Tibial nerve (tissue), 4 donors: ENCODE measurements around the gene PTPRD. TPM values are rescaled to one million over a fixed set of nuclear protein-coding genes. Genes with fewer than 3 reads are reported as not detected.
A peak's percentile ranks its signal among the peaks of the same experiment; 100 is the strongest.

Experiments
- DNase-seq, 2 donors: peaks; one replicate each; pipeline ENCODE4 v3.0.0-alpha.2; 2019; ENCODE audit warnings: low spot score in 2 of 2
- H3K27ac ChIP-seq, 4 donors: fragments of 200-600 bp; sonication (generic) in 3 of 4; one replicate each; pipeline ENCODE4 v1.5.1; 2017 to 2019; ENCODE audit warnings: mild to moderate bottlenecking in 1 of 4
- H3K27me3 ChIP-seq, 2 donors: fragments of 200-600 bp; sonication (generic) in 1 of 2; one replicate each; pipeline versions ENCODE4 v1.5.1 to v1.6.0; 2017 to 2019
- H3K36me3 ChIP-seq, 3 donors: fragments of 200-600 bp; sonication (generic); one replicate each; pipeline ENCODE4 v1.5.1; 2018 to 2019
- H3K4me1 ChIP-seq, 4 donors: fragments of 200-600 bp; sonication (generic) in 3 of 4; one replicate each; pipeline ENCODE4 v1.5.1; 2017 to 2019
- H3K4me3 ChIP-seq, 4 donors: fragments of 200-600 bp; sonication (generic) in 3 of 4; one replicate each; pipeline ENCODE4 v1.5.1; 2017 to 2019; ENCODE audit warnings: mild to moderate bottlenecking in 1 of 4, moderate library complexity in 1 of 4
- H3K9me3 ChIP-seq, 4 donors: fragments of 200-600 bp; sonication (generic) in 3 of 4; one replicate each; pipeline ENCODE4 v1.5.1; 2017 to 2019
- EP300 ChIP-seq, 2 donors: sonication (generic); formaldehyde crosslinking; IDR thresholded peaks; one replicate each; pipeline ENCODE4 v1.6.1; 2017; ENCODE audit warnings: antibody characterized with exemption in 2 of 2, mild to moderate bottlenecking in 1 of 2
- POLR2A ChIP-seq, 2 donors: fragments of 450-650 bp; IDR thresholded peaks; one replicate each; pipeline ENCODE4 v1.6.1; 2017; ENCODE audit warnings: antibody characterized with exemption in 2 of 2, mild to moderate bottlenecking in 2 of 2, moderate library complexity in 2 of 2
- WGBS, 2 donors: methylation state at CpG; one replicate each; pipeline ENCODE4 v1.1.5; 2018; 5-methylcytosine and 5-hydroxymethylcytosine counted together
- total RNA-seq, 4 donors: library from RNA; depleted of rRNA; stranded (reverse); fragments of >200 nt; gene quantifications; one replicate each; pipeline ENCODE4 v1.1.0, GENCODE V29; 2016
- TF ChIP-seq, protein P1 (sequence below), 5 experiments: fragments of 200-600 bp in 3 of 5; fragments of 450-650 bp in 2 of 5; sonication (generic) in 3 of 5; IDR thresholded peaks; one replicate each; pipeline ENCODE4 v1.5.1; 2016 to 2019; ENCODE audit warnings: antibody characterized with exemption in 5 of 5, mild to moderate bottlenecking in 3 of 5, moderate library complexity in 2 of 5

The PTPRD gene
- total RNA-seq, 4 donors from 2014 or later = 1.7 to 13.2 (median 5.1) TPM

DNA sequence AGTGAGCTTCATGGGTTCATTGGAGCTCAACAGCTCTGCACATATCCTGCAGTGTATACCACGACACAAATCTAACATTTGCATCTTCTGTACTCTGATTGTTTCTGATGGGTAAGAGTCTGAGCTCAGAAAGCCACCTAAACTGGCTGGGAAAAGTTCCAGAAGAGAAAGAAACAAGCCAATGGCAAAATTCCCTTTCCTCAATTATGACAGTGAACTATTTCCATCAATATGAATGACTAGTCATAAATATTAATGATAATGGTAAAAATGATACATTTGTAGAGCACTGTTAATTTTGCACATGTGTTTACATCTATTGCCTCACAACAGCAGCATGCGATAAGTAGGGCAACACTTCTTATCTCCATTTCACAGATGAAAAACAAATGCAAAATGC, 1711.7 kb downstream of the PTPRD start:
- no peak for DNase-seq
- H3K27ac ChIP-seq = no peak overlapping the region
- no peaks in the 10 kb centered on the region for H3K4me1 ChIP-seq
- no peaks in the 10 kb centered on the region for H3K27me3 ChIP-seq
- no peak for TF ChIP-seq EP300 (IDR thresholded peaks at IDR 0.05)
- no peak for TF ChIP-seq POLR2A (IDR thresholded peaks at IDR 0.05)
- TF ChIP-seq, protein P1, sequence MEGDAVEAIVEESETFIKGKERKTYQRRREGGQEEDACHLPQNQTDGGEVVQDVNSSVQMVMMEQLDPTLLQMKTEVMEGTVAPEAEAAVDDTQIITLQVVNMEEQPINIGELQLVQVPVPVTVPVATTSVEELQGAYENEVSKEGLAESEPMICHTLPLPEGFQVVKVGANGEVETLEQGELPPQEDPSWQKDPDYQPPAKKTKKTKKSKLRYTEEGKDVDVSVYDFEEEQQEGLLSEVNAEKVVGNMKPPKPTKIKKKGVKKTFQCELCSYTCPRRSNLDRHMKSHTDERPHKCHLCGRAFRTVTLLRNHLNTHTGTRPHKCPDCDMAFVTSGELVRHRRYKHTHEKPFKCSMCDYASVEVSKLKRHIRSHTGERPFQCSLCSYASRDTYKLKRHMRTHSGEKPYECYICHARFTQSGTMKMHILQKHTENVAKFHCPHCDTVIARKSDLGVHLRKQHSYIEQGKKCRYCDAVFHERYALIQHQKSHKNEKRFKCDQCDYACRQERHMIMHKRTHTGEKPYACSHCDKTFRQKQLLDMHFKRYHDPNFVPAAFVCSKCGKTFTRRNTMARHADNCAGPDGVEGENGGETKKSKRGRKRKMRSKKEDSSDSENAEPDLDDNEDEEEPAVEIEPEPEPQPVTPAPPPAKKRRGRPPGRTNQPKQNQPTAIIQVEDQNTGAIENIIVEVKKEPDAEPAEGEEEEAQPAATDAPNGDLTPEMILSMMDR (IDR thresholded peaks at IDR 0.05) = no peak
- 75 to 93% methylated on average over 2 of the region's 2 CpGs for WGBS, 2 donors
- H3K36me3 ChIP-seq = no peaks in the 10 kb centered on the region
- no peaks in the 10 kb centered on the region for H3K9me3 ChIP-seq
- no peak overlapping the region for H3K4me3 ChIP-seq

DNA sequence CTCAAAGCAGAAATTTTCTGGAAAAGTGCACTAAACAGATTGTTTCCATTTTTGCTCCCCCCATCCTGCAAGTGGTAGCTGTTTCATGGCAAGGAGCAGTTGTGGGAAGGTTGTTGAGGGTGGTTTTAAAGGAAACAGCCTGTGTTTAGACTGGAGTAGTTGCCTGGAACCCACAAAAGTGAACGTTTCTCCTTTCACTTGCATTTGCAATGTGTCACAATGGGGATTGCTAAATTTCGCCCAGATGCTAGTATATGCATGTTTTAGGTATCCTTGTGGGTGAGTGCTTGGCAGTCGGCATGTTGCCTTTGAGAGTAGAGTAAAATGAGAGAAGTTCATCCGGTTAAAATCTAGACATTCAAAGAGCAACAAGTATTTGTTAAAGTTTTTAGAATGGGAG, 1713.3 kb downstream of the PTPRD start:
- TF ChIP-seq POLR2A (IDR thresholded peaks at IDR 0.05) (no peak), EP300 (IDR thresholded peaks at IDR 0.05) (no peak)
- TF ChIP-seq, protein P1 (IDR thresholded peaks at IDR 0.05) = no peak
- Histone ChIP-seq H3K4me1 (peaks cover 0 to 5% (median 0%) of the 10 kb centered on the region in 4 donors), H3K27ac (no peak overlapping the region), H3K9me3 (no peaks in the 10 kb centered on the region), H3K36me3 (no peaks in the 10 kb centered on the region), H3K27me3 (no peaks in the 10 kb centered on the region), H3K4me3 (no peak overlapping the region)
- 73 to 76% methylated on average over 4 of the region's 4 CpGs for WGBS, 2 donors
- no peak for DNase-seq

DNA sequence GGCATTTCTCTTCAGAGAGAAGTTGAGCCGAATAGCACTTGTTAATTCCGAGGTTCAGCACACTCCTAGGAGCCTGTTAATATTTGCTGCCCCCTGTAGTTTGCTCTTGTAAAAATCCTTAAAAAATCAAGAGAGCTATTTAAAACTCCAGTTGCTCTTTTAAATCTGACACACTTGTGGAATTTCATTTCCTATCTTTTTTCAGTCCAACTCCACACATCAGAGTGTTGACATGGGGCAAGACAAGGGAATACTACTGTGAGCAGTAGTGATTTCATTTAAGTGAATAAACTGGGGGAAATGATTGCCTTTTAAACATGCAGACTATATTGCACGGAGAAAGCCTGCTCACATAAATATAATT, 1717.0 kb downstream of the PTPRD start:
- H3K9me3 ChIP-seq = no peaks in the 10 kb centered on the region
- no peak for TF ChIP-seq POLR2A (IDR thresholded peaks at IDR 0.05)
- TF ChIP-seq, protein P1 (IDR thresholded peaks at IDR 0.05) = peak; percentile 37 to 62 (median 43)
- H3K4me3 ChIP-seq = no peak overlapping the region
- peak in 1 of 2 donors; percentile 8 for DNase-seq
- peaks cover 0 to 5% (median 0%) of the 10 kb centered on the region in 4 donors for H3K4me1 ChIP-seq
- WGBS, 2 donors = 32 to 34% methylated on average over 3 of the region's 3 CpGs
- no peak overlapping the region for H3K27ac ChIP-seq
- H3K27me3 ChIP-seq = no peaks in the 10 kb centered on the region
- H3K36me3 ChIP-seq = no peaks in the 10 kb centered on the region

DNA sequence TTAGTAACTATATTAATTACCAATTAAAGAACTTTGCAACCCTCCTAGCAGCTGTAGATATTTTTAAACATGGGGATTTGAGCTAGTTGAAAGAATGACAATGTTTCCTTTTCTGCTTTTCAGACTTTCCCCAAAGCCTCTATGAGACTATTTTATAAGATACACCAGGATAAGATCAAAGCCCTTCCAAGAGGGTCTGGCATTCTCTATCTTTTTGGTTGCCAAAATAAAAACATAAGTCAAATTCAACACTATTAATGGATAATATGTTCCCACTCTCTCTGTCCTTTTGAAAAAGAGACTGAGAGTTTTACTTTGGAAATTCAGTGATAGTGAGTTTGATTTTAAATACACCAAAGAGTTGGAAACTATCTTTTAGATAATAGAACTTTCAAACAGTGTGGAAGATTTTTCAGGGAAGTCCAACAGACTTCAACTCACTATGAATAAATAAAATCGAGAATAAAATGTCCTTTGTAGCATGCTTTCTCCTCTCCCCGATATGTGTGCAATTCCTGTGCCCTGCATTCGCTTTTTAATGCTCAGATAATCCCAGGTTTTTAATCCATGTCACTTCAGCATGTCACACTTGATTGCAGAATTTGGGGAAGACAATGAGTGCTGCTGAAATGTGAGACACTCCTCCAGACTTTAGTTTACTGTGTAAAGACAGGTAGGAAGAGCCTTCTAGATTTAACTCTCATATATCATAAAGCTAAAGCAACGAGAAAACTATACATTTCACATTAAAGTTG, 1717.5 kb downstream of the PTPRD start:
- TF ChIP-seq, protein P1 (IDR thresholded peaks at IDR 0.05) = no peak
- TF ChIP-seq EP300 (IDR thresholded peaks at IDR 0.05) = no peak
- TF ChIP-seq POLR2A (IDR thresholded peaks at IDR 0.05) = no peak
- Histone ChIP-seq H3K9me3 (no peaks in the 10 kb centered on the region), H3K4me3 (no peak overlapping the region), H3K4me1 (peaks cover 0 to 5% (median 0%) of the 10 kb centered on the region in 4 donors), H3K27me3 (no peaks in the 10 kb centered on the region), H3K27ac (no peak overlapping the region), H3K36me3 (no peaks in the 10 kb centered on the region)
- DNase-seq = no peak
- WGBS, 2 donors = 26 to 39% methylated on average over 4 of the region's 4 CpGs

DNA sequence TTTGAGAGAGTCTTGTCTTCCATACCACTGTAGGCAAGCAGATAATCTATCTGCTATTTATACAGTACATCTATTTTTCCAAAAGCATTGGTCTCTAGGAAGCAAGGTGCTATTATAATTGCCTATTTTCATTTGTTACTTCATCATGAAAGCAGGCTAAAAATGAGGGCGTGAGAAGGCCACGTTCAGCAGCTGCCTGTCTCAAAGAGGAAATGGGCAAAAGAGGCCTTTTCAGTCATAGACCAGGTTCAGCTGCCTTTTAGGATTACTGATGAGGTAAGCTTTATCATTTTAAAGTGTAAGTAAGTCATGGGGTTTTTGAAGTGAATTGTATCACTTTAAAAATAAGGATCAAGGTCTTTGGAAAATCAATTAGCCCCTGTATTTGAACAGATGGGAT, 1722.1 kb downstream of the PTPRD start:
- no peaks in the 10 kb centered on the region for H3K27me3 ChIP-seq
- WGBS, 2 donors = 59 to 61% methylated on average over 2 of the region's 2 CpGs
- no peak overlapping the region for H3K27ac ChIP-seq
- peaks cover 0 to 4% (median 0%) of the 10 kb centered on the region in 4 donors for H3K4me1 ChIP-seq
- H3K36me3 ChIP-seq = no peaks in the 10 kb centered on the region
- no peak for TF ChIP-seq POLR2A (IDR thresholded peaks at IDR 0.05)
- no peak for TF ChIP-seq EP300 (IDR thresholded peaks at IDR 0.05)
- TF ChIP-seq, protein P1 (IDR thresholded peaks at IDR 0.05) = no peak
- no peak for DNase-seq
- H3K4me3 ChIP-seq = no peak overlapping the region
- no peaks in the 10 kb centered on the region for H3K9me3 ChIP-seq
